ENCODE measurements around the gene INPP5D.

DNA sequence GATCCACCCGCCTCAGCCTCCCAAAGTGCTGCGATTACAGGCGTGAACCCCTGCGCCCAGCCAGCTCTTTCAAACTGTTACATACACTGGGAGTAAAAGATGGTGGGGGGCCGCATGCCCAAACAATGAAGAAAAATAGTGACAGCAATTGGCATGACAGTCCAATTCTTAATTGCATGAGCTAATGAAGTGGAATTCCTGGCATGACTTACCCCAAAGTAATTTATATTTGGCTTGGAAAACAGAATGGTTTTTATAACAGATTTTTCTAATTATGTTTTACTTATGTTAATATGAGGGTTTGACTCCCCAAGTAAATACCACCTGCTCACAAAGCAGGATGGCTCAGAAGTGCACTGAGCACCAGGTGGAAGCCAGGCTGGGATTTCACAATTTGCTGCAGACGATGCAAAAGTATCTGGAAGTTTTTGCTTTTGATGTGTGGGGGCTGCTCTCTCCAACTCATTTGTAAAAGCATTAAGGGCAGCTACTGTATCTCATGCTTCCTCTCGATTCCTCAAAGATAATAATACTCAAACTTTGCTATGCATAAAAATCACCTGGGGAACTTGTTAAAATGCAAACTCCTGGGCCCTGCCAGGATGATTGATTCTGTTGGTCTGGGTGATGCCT, 167.3 kb downstream of the INPP5D start:
- TF ChIP-seq EZH2 (IDR thresholded peaks at IDR 0.05; ENCODE audit: borderline replicate concordance, low read depth, low read length, severe bottlenecking), result no peak
- TF ChIP-seq MAX (IDR thresholded peaks at IDR 0.05; ENCODE audit: insufficient read depth, insufficient read length), result no peak
- no peak for TF ChIP-seq CTCF (IDR thresholded peaks at IDR 0.05; ENCODE audit: extremely low read depth in 1 of 2, insufficient read depth in 1 of 2, low read depth in 1 of 2, low read length in 2 of 2)
- TF ChIP-seq POLR2AphosphoS5 (IDR thresholded peaks at IDR 0.05; ENCODE audit: insufficient read depth, low read depth, low read length), result no peak
- no peak for TF ChIP-seq POLR2A (IDR thresholded peaks at IDR 0.05; ENCODE audit: low read depth, low read length)
- TF ChIP-seq JUN (IDR thresholded peaks at IDR 0.05; ENCODE audit: borderline replicate concordance, insufficient read depth, insufficient read length, low read depth), result no peak

Measured in endothelial cell of umbilical vein (primary cell).